Fibroblast of villous mesenchyme (primary cell): Measurements from ENCODE around the gene CNOT2. TPM values are rescaled to one million over a fixed set of nuclear protein-coding genes. Genes with fewer than 3 reads are reported as not detected.

Experiments used
- DNase-seq: peaks from one replicate; pipeline ENCODE4 v3.0.0-alpha.2; 2010; ENCODE audit warnings: low read depth
- H3K4me3 ChIP-seq: 2 replicates; pipeline ENCODE4 v1.5.1; 2011; ENCODE audit warnings: low read depth, mild to moderate bottlenecking, low read length
- CTCF ChIP-seq: IDR thresholded peaks from 2 replicates; pipeline ENCODE4 v1.5.1; 2012; ENCODE audit warnings: low read depth, mild to moderate bottlenecking, low read length; ENCODE audit not compliant: insufficient read depth
- total RNA-seq: library from RNA; depleted of rRNA; stranded (reverse); fragments of >200 nt; gene quantifications from 2 replicates; pipeline ENCODE4 v1.2.3, GENCODE V29; 2012

Gene CNOT2
- total RNA-seq, 1 donor, result 186 TPM

GRCh38 chr12:70270108-70270507 lies 26.9 kb downstream of the CNOT2 start:
- no peak overlapping the region for H3K4me3 ChIP-seq
- TF ChIP-seq CTCF, result no peak
- no peak for DNase-seq

GRCh38 chr12:70271025-70271424 lies 27.8 kb downstream of the CNOT2 start:
- no peak overlapping the region for H3K4me3 ChIP-seq
- no peak for DNase-seq
- TF ChIP-seq CTCF, result no peak

- TF ChIP-seq CTCF, result no peak
- DNase-seq, result no peak
- H3K4me3 ChIP-seq, result no peak overlapping the region
These were observed 29.3 kb downstream of the CNOT2 start for GRCh38 chr12:70272510-70272909.

- no peak for TF ChIP-seq CTCF
- no peak overlapping the region for H3K4me3 ChIP-seq
- no peak for DNase-seq
These were observed 31.8 kb downstream of the CNOT2 start for GRCh38 chr12:70275045-70275444.

GRCh38 chr12:70277973-70278372 lies 34.7 kb downstream of the CNOT2 start:
- H3K4me3 ChIP-seq, result no peak overlapping the region
- DNase-seq, result no peak
- no peak for TF ChIP-seq CTCF

GRCh38 chr12:70278945-70279344 lies 35.7 kb downstream of the CNOT2 start:
- DNase-seq, result no peak
- no peak for TF ChIP-seq CTCF

GRCh38 chr12:70283232-70283631 lies 40.0 kb downstream of the CNOT2 start:
- no peak for DNase-seq
- H3K4me3 ChIP-seq, result no peak overlapping the region
- no peak for TF ChIP-seq CTCF

More at GRCh38 chr12:70278945-70279344, 35.7 kb downstream of the CNOT2 start:
- no peak overlapping the region for H3K4me3 ChIP-seq
